Heart right ventricle (tissue), 16 donors: ENCODE measurements around the gene SIK2. TPM values are rescaled to one million over a fixed set of nuclear protein-coding genes. Genes with fewer than 3 reads are reported as not detected.

Experiments used
- ATAC-seq, 8 donors: fragments of 200-7000 bp; cut with Tn5 transposase; one replicate each; pipeline ENCODE4 v1.9.1; 2020; ENCODE audit warnings: mild to moderate bottlenecking in 8 of 8, moderate library complexity in 8 of 8, moderate number of reproducible peaks in 1 of 8
- DNase-seq, 2 donors: peaks; one replicate each; pipeline ENCODE4 v3.0.0-alpha.2; 2020
- H3K27ac ChIP-seq, 10 donors: fragments of 200-600 bp; sonication (generic) in 2 of 10; one replicate each; pipeline versions ENCODE4 v1.5.0 to v1.8.0; 2020 to 2022; ENCODE audit warnings: mild to moderate bottlenecking in 3 of 10
- H3K27me3 ChIP-seq, 7 donors: fragments of 200-600 bp; one replicate each; pipeline ENCODE4 v1.8.0; 2021 to 2022; ENCODE audit warnings: mild to moderate bottlenecking in 2 of 7
- H3K36me3 ChIP-seq, 9 donors: fragments of 200-600 bp; sonication (generic) in 1 of 9; one replicate each; pipeline versions ENCODE4 v1.5.0 to v1.8.0; 2020 to 2022; ENCODE audit warnings: mild to moderate bottlenecking in 2 of 9
- H3K4me1 ChIP-seq, 9 donors: fragments of 200-600 bp; sonication (generic) in 1 of 9; one replicate each; pipeline versions ENCODE4 v1.5.0 to v1.8.0; 2020 to 2022; ENCODE audit warnings: mild to moderate bottlenecking in 4 of 9
- H3K4me3 ChIP-seq, 10 donors: fragments of 200-600 bp; sonication (generic) in 2 of 10; one replicate each; pipeline versions ENCODE4 v1.5.0 to v1.8.0; 2020 to 2022; ENCODE audit warnings: mild to moderate bottlenecking in 7 of 10, moderate library complexity in 2 of 10
- H3K9me3 ChIP-seq, 11 donors: fragments of 200-600 bp in 10 of 11; sonication (generic) in 2 of 11; one replicate each; pipeline versions ENCODE4 v1.5.0 to v1.8.0; 2013 to 2022; ENCODE audit warnings: mild to moderate bottlenecking in 2 of 11, control low read depth in 1 of 11, moderate library complexity in 1 of 11
- WGBS, 2 donors: extraction: QIAGEN DNeasy Blood & Tissue Kit; methylation state at CpG; one replicate each; pipeline ENCODE4 v1.1.7; 2013; ENCODE audit warnings: inconsistent platforms in 1 of 2; 5-methylcytosine and 5-hydroxymethylcytosine counted together
- intact Hi-C, 10 donors: fragments of 100-400 bp; cut with DNase I; formaldehyde crosslinking; loops; one replicate each; pipeline versions ENCODE4 v1.11.1 to v1.14.2; 2022
- polyA plus RNA-seq, 2 donors: library from polyadenylated mRNA; stranded (reverse); fragments of 200-250 nt; gene quantifications; one replicate each; pipeline ENCODE4 v1.2.3, GENCODE V29; 2013
- total RNA-seq, 10 donors: library from RNA; stranded (reverse); fragmentation: NEBNext Ultra II Directional in 3 of 10; extraction: Animal tissue kit (Norgen Biotek cat#: 25700) in 3 of 10; gene quantifications; one replicate each; pipeline versions ENCODE4 v1.2.1 to v1.2.4, GENCODE V29; 2021 to 2023
- TF ChIP-seq, protein P1 (sequence below), 9 donors: fragments of 200-600 bp; sonication (generic) in 2 of 9; IDR thresholded peaks; one replicate each; pipeline versions ENCODE4 v1.5.0 to v1.8.0; 2021 to 2022; ENCODE audit warnings: antibody characterized with exemption in 9 of 9, mild to moderate bottlenecking in 5 of 9, moderate library complexity in 1 of 9
- donor health status: Arrhythmogenic right ventricular cardiomyopathy.
- donor health status: ischemic (EF 13 %, LVEDD 7.1; RV severe dilation, severe dysfunction).
- donor health status: healthy with polysubstance abuse.
- donor health status: DM: no; HTN: yes; CAD: no.
- donor health status: DM: no; HTN: no; CAD: no.
- donor health status: ischemic (EF 25% LVEDD 6.9; RV normal size, moderate dysfunction).
- donor health status: ischemic (EF 25% LVEDD 5.7; RV mildly dilated, moderate dysfunction).
- donor health status: healthy.
- donor health status: DM: yes; HTN: yes; CAD: no.
- donor health status: Ischemic cardiomyopathy.
- donor health status: ischemic (EF 35%, LVEDD 5.7; RV mildly dilated, moderate dysfunction).
- donor health status: nonischemic (EF 11% LVEDD 7.7; RV severe dilation, severe dysfunction).
- donor health status: DM: yes; HTN: yes; CAD: no.
- donor health status: PGD.
- donor health status: ischemic (EF 29% LVEDD 5.4; RV normal size, mild dysfunction).
- donor health status: nonischemic (EF 23%, LVEDD 6.1; RV moderate dilation, normal function).

The SIK2 gene
- total and polyA plus RNA-seq, 12 donors, result 4.1 to 41.6 (median 28.8) TPM

- intact Hi-C loops, result no loop called here
- WGBS, 2 donors, result 79 to 81% methylated on average over 7 of the region's 7 CpGs
- ATAC-seq, result no peak
- no peaks in the 10 kb centered on the region for H3K27me3 ChIP-seq
- H3K4me3 ChIP-seq, result no peak overlapping the region
- H3K9me3 ChIP-seq, result no peaks in the 10 kb centered on the region
- peaks cover 25 to 52% (median 36%) of the 10 kb centered on the region in 9 donors for H3K4me1 ChIP-seq
- H3K27ac ChIP-seq, result peak overlapping the region in 4 of 10 donors; percentile 20 to 97 (median 62)
- DNase-seq, result no peak
- TF ChIP-seq, protein P1, sequence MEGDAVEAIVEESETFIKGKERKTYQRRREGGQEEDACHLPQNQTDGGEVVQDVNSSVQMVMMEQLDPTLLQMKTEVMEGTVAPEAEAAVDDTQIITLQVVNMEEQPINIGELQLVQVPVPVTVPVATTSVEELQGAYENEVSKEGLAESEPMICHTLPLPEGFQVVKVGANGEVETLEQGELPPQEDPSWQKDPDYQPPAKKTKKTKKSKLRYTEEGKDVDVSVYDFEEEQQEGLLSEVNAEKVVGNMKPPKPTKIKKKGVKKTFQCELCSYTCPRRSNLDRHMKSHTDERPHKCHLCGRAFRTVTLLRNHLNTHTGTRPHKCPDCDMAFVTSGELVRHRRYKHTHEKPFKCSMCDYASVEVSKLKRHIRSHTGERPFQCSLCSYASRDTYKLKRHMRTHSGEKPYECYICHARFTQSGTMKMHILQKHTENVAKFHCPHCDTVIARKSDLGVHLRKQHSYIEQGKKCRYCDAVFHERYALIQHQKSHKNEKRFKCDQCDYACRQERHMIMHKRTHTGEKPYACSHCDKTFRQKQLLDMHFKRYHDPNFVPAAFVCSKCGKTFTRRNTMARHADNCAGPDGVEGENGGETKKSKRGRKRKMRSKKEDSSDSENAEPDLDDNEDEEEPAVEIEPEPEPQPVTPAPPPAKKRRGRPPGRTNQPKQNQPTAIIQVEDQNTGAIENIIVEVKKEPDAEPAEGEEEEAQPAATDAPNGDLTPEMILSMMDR (IDR thresholded peaks at IDR 0.05), result no peak
- H3K36me3 ChIP-seq, result peaks cover 0 to 62% (median 38%) of the 10 kb centered on the region in 9 donors
Measured at GRCh38 chr11:111727431-111727830, 125.2 kb downstream of the SIK2 start.

DNA sequence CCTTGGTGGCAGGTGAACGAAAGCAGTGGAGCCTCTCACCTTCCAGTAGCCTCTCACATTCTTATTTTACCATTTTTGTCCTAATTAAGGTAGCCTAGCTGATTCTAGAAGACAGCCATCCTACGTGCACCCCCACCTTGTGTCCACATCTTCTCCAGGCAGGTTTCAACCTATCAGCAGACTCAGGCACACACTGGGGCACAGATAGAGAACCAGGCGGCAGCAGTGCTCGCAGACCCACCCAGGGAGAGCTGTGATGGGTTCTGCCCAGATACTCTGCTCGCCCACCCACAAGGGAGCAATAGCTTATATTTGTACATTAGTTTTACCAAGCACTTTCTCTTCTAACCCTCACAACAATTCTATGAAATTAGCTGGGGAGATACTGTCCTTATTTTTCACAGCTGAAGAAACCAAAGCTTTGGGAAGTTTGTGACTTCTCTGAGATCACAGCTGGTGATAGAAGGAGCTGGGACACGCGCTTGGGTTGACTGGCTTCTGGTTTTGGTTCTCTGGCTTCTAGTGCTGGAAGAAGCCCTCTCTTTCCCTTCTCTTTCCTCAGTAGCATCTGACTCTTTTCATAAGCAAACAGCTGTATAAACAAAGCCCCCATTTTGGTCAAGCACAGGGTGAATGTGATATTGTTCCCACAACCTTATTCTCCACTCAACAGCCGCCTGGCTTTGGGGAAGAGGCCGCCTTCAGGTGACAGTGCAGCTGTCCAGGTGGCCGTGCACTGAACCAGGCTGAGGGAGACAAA is 127.0 kb downstream of the SIK2 start:
- Histone ChIP-seq H3K36me3 (peaks cover 0 to 44% (median 22%) of the 10 kb centered on the region in 9 donors), H3K9me3 (no peaks in the 10 kb centered on the region), H3K4me3 (peak overlapping the region in 3 of 10 donors; percentile 2 to 22 (median 5)), H3K27me3 (no peaks in the 10 kb centered on the region), H3K4me1 (peaks cover 44 to 65% (median 55%) of the 10 kb centered on the region in 9 donors), H3K27ac (peak overlapping the region; percentile 19 to 97 (median 74))
- WGBS, 2 donors, result 74 to 79% methylated on average over 10 of the region's 10 CpGs
- TF ChIP-seq, protein P1 (IDR thresholded peaks at IDR 0.05), result no peak
- ATAC-seq (peak in 3 of 8 donors; percentile 2 to 13 (median 8)), DNase-seq (no peak)
- intact Hi-C loops, result loop anchor here in 1 of 10 donors (2.0 kb wide), 1 partner anchor 126 kb away; the partner anchor contains the start of gene SIK2

DNA sequence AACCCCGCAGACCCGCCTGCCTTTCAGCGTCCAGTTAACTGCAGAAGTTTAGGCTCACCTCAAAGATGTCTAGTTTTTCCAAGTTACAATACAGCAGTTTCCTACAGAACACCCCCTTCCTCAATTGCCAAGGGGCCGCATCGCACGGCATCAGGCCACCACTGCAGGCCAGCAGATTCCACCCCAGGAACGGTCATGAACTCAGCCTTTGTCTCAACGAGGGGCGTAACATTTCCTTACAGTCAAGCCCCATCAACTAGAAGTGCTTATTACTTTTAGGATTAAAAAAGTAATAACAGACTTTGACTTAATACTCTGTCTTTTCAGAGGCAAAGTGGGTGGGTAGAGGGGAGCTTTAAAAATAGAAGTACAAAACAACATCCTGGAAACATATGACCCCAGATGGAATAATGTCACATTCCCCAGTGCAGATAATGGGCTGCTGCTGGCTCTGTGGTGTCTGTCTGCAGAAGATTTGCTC is 127.6 kb downstream of the SIK2 start:
- intact Hi-C loops, result loop anchor here in 3 of 10 donors (2.0 to 10.0 kb wide), 3 partner anchors 37 to 127 kb away; partner anchors contain the start of genes PPP2R1B (in 2 of the 3) and SIK2 (in 2 of the 3)
- 37 to 41% methylated on average over 9 of the region's 9 CpGs for WGBS, 2 donors
- H3K36me3 ChIP-seq, result peaks cover 0 to 38% (median 18%) of the 10 kb centered on the region in 9 donors
- H3K27ac ChIP-seq, result peak overlapping the region; percentile 19 to 97 (median 74)
- no peaks in the 10 kb centered on the region for H3K27me3 ChIP-seq
- H3K9me3 ChIP-seq, result no peaks in the 10 kb centered on the region
- peak overlapping the region in 5 of 10 donors; percentile 5 to 22 (median 14) for H3K4me3 ChIP-seq
- no peak for DNase-seq
- ATAC-seq, result peak in 6 of 8 donors; percentile 1 to 53 (median 28)
- peaks cover 50 to 71% (median 61%) of the 10 kb centered on the region in 9 donors for H3K4me1 ChIP-seq
- TF ChIP-seq, protein P1 (IDR thresholded peaks at IDR 0.05), result no peak

DNA sequence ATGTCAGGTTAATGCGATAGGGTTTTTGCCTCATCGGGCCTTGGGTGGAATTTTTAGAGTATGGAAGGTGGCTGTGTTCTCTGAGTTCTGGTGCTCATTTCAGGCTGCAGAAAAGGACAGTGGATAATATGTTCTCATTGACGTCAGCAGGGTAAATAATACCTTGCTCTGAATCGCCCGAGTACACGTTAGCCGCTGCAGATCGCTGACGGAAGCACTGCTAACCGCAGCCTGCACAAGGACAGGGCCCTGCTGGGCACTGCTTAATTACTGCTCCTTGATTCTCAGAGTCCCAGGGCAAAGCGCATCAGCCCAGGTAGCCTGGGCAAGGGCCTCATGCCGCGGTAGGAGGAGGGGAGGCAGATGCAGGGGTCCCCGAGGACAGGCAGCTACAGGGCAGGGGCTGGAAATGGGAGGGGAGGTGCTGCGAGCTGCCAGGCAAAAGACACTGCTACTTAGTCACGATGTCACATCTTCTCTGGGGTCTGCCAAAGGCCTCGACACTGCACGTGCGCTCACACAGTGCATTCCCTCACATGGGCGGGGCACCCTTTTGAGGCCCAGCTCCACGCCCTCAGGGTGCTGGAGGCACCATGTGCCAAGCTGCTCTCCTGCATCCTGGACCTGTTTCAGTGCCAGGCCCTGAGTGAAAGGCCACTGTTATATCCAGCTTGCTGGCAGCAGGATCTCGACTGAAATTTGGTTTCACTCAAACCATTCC is 128.8 kb downstream of the SIK2 start:
- TF ChIP-seq, protein P1 (IDR thresholded peaks at IDR 0.05), result no peak
- ATAC-seq, result peak in 4 of 8 donors; percentile 12 to 47 (median 19)
- DNase-seq, result peak in 1 of 2 donors; percentile 59
- intact Hi-C loops, result loop anchor here in 2 of 10 donors (5.0 to 10.0 kb wide), 2 partner anchors 36 to 126 kb away; partner anchors contain the start of genes PPP2R1B (in 2 of the 2) and SIK2 (in 1 of the 2)
- no peaks in the 10 kb centered on the region for H3K27me3 ChIP-seq
- peak overlapping the region; percentile 36 to 97 (median 94) for H3K27ac ChIP-seq
- no peaks in the 10 kb centered on the region for H3K9me3 ChIP-seq
- H3K4me3 ChIP-seq, result peak overlapping the region in 4 of 10 donors; percentile 5 to 22 (median 16)
- peaks cover 0 to 27% (median 9%) of the 10 kb centered on the region in 9 donors for H3K36me3 ChIP-seq
- peaks cover 59 to 83% (median 72%) of the 10 kb centered on the region in 9 donors for H3K4me1 ChIP-seq
- 68 to 71% methylated on average over 22 of the region's 22 CpGs for WGBS, 2 donors
